NCI-H345 (cell line): ENCODE measurements around the gene PEA15.

Experiments
- DNase-seq: peaks from one replicate; lab custom pipeline; 2025; lab: John Stamatoyannopoulos, UW

The PEA15 gene

DNA sequence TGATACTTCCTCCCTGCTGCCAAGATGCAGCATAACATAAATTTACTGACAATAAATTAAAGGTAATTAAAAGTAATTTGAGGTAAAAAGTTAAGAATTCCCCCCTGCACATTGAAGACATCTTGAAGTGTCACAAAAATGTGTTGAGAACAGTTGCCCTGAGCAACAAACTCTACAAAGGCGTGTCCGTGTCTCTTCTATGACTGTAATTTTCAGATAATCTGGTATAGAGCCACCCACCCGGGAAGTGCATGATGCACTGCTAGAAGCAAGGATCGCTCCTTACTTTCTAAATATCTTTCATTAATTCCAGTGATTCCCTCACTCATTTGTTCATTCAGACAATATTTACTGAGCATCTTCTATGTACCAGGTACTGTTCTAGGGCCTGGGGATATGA is 25.8 kb upstream of the PEA15 start:
- no peak for DNase-seq

DNA sequence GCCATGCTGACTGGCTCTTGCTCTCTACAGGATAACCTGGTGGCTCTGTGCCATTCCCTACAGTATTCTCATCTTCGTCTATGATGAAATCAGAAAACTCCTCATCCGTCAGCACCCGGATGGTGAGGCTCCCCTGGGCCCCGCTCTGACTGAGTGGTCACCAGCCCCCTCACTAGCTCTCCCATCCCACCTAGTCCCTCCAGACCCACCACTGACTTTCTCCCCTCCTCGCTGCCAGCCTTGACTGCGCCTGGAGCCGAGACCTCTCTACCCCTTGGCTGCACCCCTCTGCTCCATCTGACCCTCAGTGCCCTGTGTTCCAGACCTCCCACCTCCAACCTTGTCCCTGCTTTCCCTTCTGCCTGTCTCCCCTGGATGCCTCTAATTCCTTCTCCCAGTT is 18.9 kb upstream of the PEA15 start:
- no peak for DNase-seq

DNA sequence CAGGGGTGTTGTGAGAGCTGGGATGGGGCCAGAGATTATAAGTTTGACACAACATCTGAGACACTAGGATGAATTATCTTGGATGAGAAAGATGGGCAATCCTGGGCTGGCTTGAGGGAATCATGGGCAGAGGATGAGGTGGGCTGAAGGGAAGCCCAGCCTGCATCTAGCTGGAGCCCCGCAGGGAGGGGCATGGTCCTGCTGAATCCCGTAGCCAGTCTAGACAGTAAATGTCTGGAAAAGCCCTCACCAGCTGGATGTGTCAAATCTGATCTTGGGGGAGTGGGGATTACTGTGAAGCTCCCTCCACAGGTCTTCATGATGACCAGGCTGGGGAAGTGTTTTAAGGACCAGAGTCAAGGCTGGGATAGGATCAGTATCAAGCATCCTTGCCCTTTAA is 18.5 kb upstream of the PEA15 start:
- DNase-seq = no peak

DNA sequence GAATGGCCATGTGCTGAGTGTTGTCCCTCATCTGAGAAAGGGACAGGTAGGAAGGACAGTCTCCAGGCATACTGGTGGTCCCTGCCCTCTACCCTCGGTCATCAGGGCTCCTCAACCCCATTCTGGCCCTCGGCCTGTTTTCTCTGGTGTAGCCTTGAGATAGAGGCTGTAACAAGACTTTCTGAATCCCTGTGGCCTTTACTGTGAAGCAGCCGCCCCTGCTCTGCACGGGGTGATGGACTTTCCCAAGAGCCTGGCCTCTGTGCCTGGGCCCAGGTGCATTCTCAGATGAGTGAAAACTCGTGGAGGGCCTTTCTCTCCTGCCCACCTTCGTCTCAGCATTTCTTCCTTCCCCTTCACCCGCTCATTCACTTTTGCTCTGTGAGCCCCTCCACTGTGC is 17.8 kb upstream of the PEA15 start:
- no peak for DNase-seq

DNA sequence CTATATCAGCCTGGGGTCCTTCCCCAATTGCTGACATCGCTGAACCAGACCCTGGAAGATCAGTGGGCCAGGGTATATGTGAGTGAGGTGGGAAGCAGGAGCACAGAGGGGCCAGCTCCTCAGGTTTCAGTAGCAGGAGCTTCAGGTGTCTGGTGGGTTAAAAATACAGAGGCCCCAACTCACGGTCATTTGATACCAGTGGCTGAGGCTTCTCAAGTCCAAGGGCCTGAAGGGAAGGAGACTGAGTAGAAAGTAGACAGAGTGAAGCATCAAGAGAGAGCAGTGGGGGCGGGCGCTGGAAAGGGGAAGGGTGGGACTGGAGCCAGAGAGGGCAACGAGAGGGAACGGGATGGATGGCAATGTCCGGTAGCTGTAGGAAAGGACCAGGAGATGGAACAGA is 16.8 kb upstream of the PEA15 start:
- DNase-seq = no peak

DNA sequence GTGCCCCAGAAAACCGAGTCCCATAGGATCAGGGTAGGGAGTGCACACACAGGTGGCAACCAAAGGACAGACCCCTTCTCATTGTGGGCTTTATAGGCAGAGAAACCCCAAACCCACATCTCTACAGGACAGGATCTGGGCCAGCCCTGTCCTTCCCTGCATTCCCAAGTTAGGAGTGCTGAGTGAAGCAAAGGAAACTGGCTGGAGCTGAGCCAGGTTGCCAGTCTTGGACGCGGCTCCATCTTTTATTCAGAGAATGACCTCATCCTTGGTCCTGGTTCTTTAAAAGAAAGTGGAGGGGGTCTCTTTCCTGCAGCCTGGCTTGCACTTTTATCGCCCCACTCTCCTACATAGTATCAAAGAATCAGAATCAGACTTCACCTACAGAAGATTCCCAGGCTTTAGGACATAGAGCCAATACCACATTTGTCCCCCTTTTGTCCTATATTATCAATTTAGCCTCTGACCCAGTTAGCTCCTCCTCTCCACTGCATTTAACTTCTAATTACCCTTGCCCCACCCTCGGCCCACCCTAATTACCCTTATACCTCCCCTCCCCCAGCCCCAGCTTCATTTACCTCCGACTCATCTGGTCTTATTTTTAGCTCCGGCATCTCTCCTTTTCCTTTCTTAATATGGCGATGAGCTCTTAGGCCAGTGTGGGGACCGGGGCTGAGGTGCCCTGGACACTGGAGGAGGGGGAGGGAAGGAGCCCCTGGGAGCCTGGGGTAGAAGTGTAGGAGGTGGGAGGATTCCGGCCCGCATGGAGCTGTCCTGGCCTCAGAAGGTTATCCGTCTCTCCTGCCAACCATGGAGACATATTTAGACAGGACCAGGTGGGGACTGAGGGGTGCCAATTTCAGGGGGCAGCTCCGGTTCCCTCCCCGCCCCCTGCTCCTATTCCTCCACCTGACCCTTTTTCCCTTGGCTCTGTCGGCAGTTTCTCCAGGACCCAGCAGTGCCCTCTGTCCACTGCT is 15.2 kb upstream of the PEA15 start, which contains the start of gene CASQ1:
CASQ1 (plus strand) TSS at position 927 of the 977 bp plus-strand sequence. CDS start 177 bp downstream, outside the sequence.
- DNase-seq = no peak

DNA sequence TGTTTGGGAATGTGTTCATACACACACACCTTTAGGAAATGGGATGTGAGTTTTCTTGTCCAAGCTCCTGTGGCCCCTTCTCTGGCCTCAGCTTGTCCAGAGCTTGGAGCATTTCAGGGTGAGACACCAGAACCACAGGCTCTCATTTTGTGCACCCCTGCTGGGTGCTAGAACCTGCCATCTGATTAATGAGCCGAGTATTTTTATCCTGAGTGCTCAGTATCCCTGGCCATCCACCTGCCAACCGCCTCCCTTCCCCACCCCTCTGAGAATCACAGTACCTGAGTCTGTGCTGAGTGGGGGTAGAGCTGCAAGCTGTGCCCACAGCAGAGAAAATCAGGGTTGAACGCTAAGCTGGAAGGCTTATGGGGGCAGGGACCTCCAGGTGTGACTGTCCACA is 13.4 kb upstream of the PEA15 start:
- no peak for DNase-seq

DNA sequence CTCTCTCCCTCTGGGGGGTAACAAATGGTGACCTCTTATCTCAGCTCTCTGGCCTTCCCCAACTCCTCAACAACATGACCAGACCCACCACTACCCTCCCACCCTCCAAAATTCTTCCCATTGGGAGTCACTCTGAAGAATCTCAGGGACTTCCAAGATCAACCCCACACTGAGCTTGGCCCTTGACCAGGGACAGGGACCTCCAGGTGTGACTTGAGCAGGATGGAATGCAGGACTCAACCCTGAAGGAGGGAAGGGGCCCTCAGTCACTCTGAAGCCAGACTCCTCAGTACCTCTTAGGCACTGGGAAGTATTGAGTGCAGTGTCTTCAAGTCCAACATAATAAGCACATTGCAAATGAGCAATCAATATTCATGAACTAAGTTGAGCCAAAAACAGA is 12.9 kb upstream of the PEA15 start:
- no peak for DNase-seq

DNA sequence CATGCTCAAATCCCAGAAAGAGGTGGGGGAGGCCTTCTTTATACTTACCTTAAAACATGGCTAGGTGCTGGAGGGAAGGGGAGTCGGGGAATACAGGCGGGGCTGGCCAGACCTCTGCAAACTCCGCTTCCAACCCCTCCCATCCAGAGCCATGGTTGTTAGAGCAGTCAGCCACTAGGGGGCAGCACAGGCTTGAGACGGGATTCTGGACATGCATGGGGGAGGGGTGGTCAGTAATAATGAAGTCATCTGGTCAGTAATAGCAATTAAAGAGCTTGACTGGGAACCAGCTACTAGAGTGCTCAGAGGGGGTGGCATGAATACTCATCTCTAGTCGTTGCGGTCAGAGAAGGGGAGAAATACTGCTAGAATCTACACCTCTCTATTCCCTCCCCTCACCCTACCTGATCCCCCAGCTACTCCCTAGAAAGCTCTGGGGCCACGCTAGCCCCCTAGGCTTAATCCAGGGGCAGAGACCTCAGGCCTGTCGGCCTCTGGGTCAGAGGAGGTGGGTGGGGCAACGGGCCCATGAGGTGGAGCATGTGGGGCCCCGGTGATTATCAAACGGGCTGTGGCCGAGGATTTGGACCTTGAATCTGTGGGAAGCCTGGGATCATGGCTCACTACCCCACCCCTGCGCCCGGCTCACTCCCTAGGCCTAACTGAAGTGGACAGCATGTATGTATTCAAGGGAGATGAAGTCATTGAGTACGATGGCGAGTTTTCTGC is 11.9 kb upstream of the PEA15 start:
- peak; percentile 78 for DNase-seq

DNA sequence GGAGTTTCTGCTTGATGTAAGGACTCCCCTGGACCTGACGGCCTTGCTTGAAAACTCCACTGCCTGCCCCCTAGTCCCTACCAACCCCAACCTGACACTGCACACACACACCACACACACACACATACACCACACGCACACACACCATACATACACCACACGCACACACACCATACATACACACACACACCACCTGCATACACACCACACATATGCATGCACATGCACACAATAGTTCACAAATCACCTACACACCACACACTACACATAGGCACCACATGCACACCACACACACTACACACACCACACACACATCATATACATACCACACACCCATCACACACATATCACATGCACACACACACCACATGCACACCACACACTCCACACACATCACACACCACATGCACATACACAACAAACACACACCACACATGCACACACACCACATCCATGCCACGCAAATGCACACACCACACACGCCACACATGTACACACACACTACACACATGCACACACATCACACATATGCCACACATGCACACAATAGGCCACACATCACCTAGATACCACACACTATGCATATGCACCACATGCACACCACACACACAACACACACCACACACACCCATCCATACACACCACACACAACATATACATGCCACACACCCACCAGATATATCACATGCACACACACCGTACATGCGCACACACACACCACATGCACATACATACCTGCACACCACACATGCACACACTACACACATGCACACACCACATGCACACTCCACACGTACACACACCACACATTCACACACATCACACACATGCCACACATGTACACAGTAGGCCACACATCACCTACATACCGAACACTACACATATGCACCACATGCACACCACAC is 11.1 kb upstream of the PEA15 start:
- no peak for DNase-seq

DNA sequence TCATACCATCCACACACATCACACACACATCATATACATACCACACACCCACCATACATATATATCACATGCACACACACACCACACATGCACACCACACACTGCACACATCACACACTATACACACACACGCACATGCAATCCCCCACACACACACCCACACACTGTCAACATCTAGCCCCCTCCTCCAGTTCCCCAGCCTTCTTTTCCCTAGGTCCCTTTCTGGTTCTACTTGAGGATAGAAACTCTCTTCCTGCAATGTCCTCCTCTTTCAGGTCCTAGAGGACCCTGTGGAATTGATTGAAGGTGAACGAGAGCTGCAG is 10.5 kb upstream of the PEA15 start:
- DNase-seq = no peak

DNA sequence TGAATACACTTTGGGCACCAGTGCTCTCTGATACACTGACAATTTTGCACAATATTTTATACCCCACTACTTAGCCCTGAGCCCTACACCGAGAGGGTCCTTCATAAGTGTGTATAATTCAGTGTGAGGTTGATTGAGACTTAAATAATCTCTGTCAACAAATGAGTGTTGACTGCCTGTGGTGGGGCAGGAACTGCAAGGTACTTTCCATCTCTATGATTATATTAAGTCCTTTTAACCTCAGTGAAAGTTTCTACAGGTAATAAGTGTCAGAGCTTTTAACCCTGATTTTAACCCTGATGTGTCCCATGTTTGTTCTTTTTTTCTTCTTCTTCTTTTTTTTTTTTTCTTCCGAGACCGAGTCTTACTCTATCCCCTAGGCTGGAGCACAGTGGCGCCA is 9.0 kb upstream of the PEA15 start:
- no peak for DNase-seq

DNA sequence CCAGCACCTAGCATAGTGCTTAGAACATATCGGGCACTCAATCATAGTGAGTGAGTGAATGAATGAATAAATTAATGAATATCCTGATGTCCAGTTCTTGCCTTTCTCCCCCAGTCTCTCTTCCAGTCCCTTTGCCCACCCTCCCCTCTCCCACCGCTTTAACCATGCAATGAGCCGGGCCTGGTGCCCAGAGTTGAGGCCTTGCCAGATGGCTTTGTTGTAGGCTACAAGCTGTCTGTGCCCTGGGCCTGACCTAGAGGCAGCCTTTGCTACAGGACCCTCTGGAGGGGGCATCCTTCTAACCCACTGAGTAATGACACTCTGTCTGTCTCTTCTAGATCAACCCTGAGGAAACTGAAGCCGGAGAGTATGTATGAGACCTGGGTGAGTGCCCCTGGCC is 8.0 kb upstream of the PEA15 start:
- DNase-seq = no peak

DNA sequence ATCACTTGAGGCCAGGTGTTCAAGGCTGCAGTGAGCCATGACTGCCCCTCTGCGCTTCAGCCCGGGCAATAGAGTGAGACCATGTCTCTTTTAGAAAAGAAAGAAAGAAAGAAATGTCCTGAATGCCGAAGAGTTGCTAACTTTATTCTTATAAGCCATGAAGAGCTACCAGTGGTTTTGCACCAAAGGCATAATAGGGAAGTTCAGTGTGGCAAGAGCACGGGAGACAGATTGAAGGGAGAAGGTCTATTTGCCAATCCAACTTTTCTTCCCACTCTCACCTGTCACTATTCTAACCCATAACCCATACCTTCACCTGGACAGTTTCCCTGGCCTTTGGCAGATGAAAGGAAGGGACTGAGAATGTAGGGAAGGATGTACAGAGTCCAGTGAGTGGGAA is 4.4 kb upstream of the PEA15 start:
- no peak for DNase-seq

DNA sequence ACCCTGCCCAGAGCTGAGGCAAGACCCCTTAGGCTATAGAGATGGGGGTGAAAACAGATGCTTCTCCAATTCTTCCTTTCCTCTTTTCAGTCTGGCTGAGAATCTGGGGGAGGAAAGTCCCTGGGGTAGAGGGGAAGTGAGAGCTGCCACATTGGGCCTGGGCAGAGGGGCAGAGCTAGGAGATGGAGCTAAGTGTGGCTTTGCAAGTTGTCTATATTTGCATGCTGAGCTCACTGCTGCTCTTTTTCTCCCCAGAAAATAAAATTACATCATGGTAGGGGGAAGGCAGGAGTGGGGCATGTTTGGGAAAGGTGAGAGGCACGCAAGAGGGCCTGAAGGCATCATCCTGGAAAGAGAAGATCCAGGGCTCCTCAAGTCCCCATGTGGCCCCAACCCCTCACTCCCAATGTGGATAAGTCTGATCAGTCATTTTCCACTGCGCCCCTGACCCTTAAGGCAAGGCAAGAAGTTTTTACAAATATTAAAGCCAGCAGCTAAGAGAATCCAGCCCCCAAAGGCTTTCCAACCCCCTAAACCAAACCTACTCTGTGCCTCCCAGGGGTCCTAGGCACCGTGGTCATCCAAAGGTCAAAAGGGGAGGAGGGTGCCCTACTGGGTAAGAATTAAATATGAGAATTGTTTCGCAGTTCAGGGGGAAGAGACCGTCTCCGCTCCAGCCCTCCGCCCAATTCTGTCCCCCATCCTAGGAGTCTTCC is 500 bp upstream of the PEA15 start:
- no peak for DNase-seq

DNA sequence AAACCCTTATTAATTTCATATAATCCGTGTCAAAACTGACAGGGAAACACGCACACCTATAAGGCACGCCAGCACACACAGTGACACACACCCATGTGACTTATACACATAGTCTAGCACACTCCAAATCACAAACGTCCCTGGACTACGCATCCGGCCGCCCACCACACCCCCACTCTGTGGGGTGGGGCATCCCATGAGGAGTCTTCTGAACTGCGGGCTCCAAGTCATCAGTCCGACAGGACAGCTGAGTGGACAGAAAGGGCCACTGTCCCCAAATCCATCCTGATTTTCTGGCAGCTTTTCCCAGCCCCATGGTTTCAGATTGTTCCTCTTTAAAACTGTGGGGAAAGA is 829 bp downstream of the PEA15 start:
- DNase-seq = no peak

DNA sequence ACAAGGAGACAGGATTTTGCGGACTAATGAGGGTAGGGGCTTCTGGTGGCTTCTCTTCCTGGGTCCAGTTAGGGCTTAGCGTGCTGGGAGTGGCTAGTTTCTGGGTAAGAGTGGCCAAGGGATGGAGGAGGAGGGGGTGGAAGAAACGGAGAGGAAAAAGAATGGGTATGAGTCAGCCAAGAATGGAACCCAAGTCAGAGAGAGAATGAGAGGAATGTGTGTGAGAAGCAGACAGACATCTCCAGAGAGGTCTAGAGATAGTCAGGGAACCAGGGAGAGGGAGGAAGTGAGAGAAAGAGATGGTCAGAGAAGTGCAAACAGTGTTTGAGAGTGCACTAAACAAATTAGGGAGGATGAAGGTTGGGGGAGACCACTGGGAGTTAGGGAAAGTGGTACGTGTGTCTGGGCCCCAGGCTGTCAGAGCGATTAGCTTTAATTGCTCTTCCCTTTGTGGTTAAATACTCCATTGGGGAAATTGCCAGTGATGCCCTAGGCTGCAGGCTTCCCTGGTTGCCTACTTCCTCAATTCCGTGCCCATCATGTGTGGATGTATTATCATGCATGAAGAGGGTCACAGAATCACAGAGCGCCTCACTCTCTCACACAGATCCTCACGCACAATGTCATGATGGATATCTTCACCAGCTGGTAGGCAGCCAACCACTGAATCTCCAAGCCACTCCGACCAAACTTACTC is 1.4 kb downstream of the PEA15 start:
- DNase-seq = no peak

DNA sequence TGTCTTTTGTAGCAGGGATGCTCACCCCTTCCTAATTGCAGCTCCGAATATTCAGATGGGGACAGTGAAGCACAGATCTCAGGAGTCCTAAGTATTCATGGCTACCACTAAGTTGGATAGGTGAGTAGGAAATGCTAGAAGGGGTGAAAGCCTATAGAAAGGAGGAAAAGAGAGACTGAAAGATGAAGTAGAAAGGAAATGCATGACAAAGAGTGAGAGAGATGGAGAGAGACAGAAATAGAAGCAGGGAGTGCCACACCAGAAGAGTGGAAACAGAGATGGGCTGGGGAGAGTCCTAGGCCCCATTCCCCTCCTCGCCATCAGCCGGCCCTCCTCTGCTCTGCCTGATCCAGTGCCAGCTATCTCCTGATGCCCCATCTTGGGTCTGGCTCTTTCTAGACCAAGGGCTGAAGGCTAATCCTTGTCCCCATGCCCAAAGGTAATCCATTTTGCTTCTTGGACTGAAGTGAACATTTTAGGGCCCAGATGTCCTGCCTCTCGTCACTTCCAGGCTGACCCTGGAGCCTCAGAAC is 2.0 kb downstream of the PEA15 start:
- DNase-seq = no peak

DNA sequence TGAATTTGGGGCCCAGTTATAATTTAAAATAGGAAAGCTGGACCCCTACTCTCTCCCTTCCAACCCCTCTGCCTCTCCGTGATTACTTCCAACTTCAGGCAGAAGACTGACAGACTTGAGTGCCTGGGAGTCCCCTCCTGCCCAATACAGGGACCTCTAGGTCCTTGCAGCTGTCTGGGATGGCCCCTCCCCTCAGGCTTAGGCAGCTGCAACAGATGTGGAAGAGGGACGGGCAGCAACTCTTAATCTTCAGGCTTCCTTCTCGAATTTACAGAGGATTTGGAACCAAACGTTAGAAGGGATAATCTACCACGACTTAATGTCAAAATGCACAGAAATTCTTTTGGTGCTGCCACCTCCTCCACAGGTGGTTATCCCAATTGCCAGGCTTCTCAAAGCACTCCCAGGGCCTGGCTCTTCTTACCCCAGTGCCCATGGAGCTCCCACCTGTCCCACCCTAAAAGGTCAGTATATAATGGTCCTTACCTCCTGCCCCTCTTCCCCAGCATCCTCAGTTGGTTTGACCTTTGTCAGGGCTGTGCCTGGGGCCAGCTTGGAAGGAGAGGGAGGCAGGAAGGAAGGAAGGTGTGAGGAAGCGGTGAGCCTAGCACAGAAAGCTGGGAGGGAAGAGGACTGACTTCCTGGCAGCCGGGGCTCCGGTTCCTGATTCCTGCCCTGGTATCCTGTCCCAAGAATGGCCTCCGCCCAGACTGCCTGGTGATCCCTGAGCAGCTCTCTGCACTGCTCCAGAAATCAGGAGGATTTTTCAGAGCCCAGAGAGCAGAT is 2.8 kb downstream of the PEA15 start:
- DNase-seq = no peak
